ENCODE data around the gene GSE1.

DNA sequence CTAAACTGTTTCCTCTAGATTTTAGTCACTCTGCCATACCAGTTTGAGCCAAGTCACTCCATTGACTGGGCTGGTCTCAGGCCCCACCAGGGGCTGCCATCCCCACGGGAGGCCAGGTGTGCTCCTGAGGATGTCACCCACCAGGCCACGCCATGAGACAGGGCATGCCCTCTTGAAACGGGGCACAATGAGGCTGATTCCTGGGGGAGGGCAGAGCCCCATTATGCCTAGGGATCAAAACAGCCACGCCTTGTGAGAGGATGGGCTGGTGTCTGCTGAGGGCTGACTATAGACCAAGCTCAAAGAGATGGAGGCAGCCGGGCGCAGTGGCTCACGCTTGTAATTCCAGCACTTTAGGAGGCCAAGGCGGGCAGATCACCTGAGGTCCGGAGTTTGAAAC, 54.1 kb downstream of the GSE1 start:
- TF ChIP-seq POLR2A (IDR thresholded peaks at IDR 0.05; ENCODE audit: low read length) (no peak), GATA1 (IDR thresholded peaks at IDR 0.05; ENCODE audit: low read depth, low read length) (no peak)
